PC-9 (cell line): ENCODE data around the gene PITX2.

Experiments used
- EZH2 ChIP-seq: fragments of 200-600 bp; sonication (generic); IDR thresholded peaks from 2 replicates; pipeline ENCODE4 v1.8.0; 2017; ENCODE audit warnings: antibody characterized with exemption, low read depth
- TF ChIP-seq, protein P1 (sequence below): fragments of 200-600 bp; sonication (generic); conservative IDR thresholded peaks from 2 replicates; pipeline ENCODE4 v1.6.1; 2017; ENCODE audit warnings: mixed run types, antibody characterized with exemption, mild to moderate bottlenecking, moderate library complexity

- no peak for TF ChIP-seq EZH2
- TF ChIP-seq, protein P1, sequence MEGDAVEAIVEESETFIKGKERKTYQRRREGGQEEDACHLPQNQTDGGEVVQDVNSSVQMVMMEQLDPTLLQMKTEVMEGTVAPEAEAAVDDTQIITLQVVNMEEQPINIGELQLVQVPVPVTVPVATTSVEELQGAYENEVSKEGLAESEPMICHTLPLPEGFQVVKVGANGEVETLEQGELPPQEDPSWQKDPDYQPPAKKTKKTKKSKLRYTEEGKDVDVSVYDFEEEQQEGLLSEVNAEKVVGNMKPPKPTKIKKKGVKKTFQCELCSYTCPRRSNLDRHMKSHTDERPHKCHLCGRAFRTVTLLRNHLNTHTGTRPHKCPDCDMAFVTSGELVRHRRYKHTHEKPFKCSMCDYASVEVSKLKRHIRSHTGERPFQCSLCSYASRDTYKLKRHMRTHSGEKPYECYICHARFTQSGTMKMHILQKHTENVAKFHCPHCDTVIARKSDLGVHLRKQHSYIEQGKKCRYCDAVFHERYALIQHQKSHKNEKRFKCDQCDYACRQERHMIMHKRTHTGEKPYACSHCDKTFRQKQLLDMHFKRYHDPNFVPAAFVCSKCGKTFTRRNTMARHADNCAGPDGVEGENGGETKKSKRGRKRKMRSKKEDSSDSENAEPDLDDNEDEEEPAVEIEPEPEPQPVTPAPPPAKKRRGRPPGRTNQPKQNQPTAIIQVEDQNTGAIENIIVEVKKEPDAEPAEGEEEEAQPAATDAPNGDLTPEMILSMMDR = no peak
Observed at GRCh38 chr4:110621839-110622751, 782 bp downstream of the PITX2 start.
